IMR-90 (cell line): Measurements from ENCODE around the gene PON1. TPM values are rescaled to one million over a fixed set of nuclear protein-coding genes. Genes with fewer than 3 reads are reported as not detected.
A peak's percentile ranks its signal among the peaks of the same experiment; 100 is the strongest.

Source experiments
- ATAC-seq: fragments of 200-7000 bp; cut with Tn5 transposase; 2 replicates; pipeline ENCODE4 v1.9.1; 2020; ENCODE audit warnings: low read depth, mild to moderate bottlenecking, moderate library complexity
- BruUV-seq: library from RNA; stranded (reverse); fragments of 400-500 nt; replicated peaks from 2 replicates; lab custom pipeline; 2021; lab: Mats Ljungman, UMichigan
- CTCF ChIA-PET: fragments of 300-600 bp; formaldehyde crosslinking; extraction: SDS; loops from one replicate; lab custom pipeline; 2021; ENCODE audit warnings: antibody characterized with exemption; lab: Yijun Ruan, JAX
- POLR2A ChIA-PET: fragments of 300-600 bp; sonication (Branson Sonifier 250); formaldehyde crosslinking; loops from one replicate; lab custom pipeline; 2022; ENCODE audit warnings: antibody characterized with exemption; ENCODE audit not compliant: unreplicated experiment; lab: Charles Lee
- DNase-seq: peaks from one replicate; pipeline ENCODE4 v3.0.0; 2013
- H2AFZ ChIP-seq: replicated peaks from 2 replicates; pipeline ENCODE3; 2013; ENCODE audit warnings: low read length, mild to moderate bottlenecking; ENCODE audit not compliant: poor library complexity
- H2AK5ac ChIP-seq: 2 replicates; pipeline ENCODE4 v1.6.1; 2013; ENCODE audit warnings: low read depth, low read length, inconsistent platforms
- H2AK9ac ChIP-seq: replicated peaks from 2 replicates; pipeline ENCODE3; 2013; ENCODE audit warnings: mild to moderate bottlenecking, low read depth, low read length, moderate library complexity; ENCODE audit not compliant: poor library complexity
- H2BK120ac ChIP-seq: 2 replicates; pipeline ENCODE4 v1.6.1; 2013; ENCODE audit warnings: low read depth, low read length, inconsistent platforms
- H2BK15ac ChIP-seq: 3 replicates; pipeline ENCODE4 v1.6.1; 2013; ENCODE audit warnings: low read depth, low read length, inconsistent platforms
- H2BK20ac ChIP-seq: 2 replicates; pipeline ENCODE4 v1.6.1; 2013; ENCODE audit warnings: low read depth, mild to moderate bottlenecking, inconsistent platforms, low read length, moderate library complexity
- H2BK5ac ChIP-seq: 2 replicates; pipeline ENCODE4 v1.6.1; 2013; ENCODE audit warnings: mild to moderate bottlenecking, low read depth, low read length, inconsistent platforms; ENCODE audit not compliant: poor library complexity, severe bottlenecking
- H3K14ac ChIP-seq: replicated peaks from 2 replicates; pipeline ENCODE4 v1.6.1; 2013; ENCODE audit warnings: low read depth, low read length, inconsistent platforms
- H3K18ac ChIP-seq: 2 replicates; pipeline ENCODE4 v1.6.1; 2013; ENCODE audit warnings: low read depth, low read length, control low read depth
- H3K23ac ChIP-seq: 2 replicates; pipeline ENCODE4 v1.6.1; 2013; ENCODE audit warnings: low read depth, low read length, inconsistent platforms
- H3K27ac ChIP-seq: 2 replicates; pipeline ENCODE4 v1.5.1; 2013; ENCODE audit warnings: mild to moderate bottlenecking, control low read depth, low read length; ENCODE audit not compliant: insufficient read depth
- H3K27me3 ChIP-seq: 2 replicates; pipeline ENCODE4 v1.6.1; 2013; ENCODE audit warnings: low read length; ENCODE audit not compliant: control insufficient read depth, insufficient read depth
- H3K36me3 ChIP-seq: 2 replicates; pipeline ENCODE4 v1.6.1; 2013; ENCODE audit warnings: low read length, mixed read lengths; ENCODE audit not compliant: control insufficient read depth, insufficient read depth
- H3K4ac ChIP-seq: 2 replicates; pipeline ENCODE4 v1.6.1; 2013; ENCODE audit warnings: low read depth, low read length, inconsistent platforms
- H3K4me1 ChIP-seq: 2 replicates; pipeline ENCODE4 v1.6.1; 2013; ENCODE audit warnings: low read length, mixed read lengths; ENCODE audit not compliant: control insufficient read depth, insufficient read depth
- H3K4me2 ChIP-seq: 2 replicates; pipeline ENCODE4 v1.6.1; 2013; ENCODE audit warnings: low read depth, mild to moderate bottlenecking, control low read depth, low read length, moderate library complexity
- H3K4me3 ChIP-seq: 2 replicates; pipeline ENCODE4 v1.5.1; 2013; ENCODE audit warnings: low read depth, mild to moderate bottlenecking, control low read depth, low read length, moderate library complexity; ENCODE audit not compliant: insufficient read depth
- H3K56ac ChIP-seq: 2 replicates; pipeline ENCODE4 v1.6.1; 2013; ENCODE audit warnings: low read length, inconsistent platforms; ENCODE audit not compliant: insufficient read depth; ENCODE audit errors: extremely low read depth
- H3K79me1 ChIP-seq, 2 experiments: 2 replicates each; pipeline ENCODE4 v1.6.1; 2013; ENCODE audit warnings: low read length in 2 of 2, inconsistent platforms in 1 of 2, low read depth in 1 of 2
- H3K9ac ChIP-seq: 2 replicates; pipeline ENCODE4 v1.6.1; 2013; ENCODE audit warnings: low read depth, low read length, control low read depth
- H3K9me1 ChIP-seq: 2 replicates; pipeline ENCODE4 v1.6.1; 2013; ENCODE audit warnings: low read length, inconsistent platforms; ENCODE audit not compliant: insufficient read depth
- H3K9me3 ChIP-seq: 2 replicates; pipeline ENCODE4 v1.6.1; 2013; ENCODE audit warnings: low read length; ENCODE audit not compliant: control insufficient read depth, insufficient read depth
- H4K20me1 ChIP-seq: 2 replicates; pipeline ENCODE4 v1.6.1; 2013; ENCODE audit warnings: low read length, inconsistent platforms; ENCODE audit not compliant: insufficient read depth
- H4K5ac ChIP-seq: 2 replicates; pipeline ENCODE4 v1.6.1; 2013; ENCODE audit warnings: mild to moderate bottlenecking, low read depth, low read length, control low read depth
- H4K8ac ChIP-seq, 2 experiments: 2 replicates each; pipeline ENCODE4 v1.6.1; 2013; ENCODE audit warnings: low read depth in 2 of 2, low read length in 2 of 2, control low read depth in 1 of 2, inconsistent platforms in 1 of 2
- H4K91ac ChIP-seq: 2 replicates; pipeline ENCODE4 v1.6.1; 2013; ENCODE audit warnings: low read depth, low read length, inconsistent platforms; ENCODE audit not compliant: insufficient read depth
- CEBPB ChIP-seq: IDR thresholded peaks from 2 replicates; pipeline ENCODE4 v1.6.1; 2012; ENCODE audit warnings: low read depth, low read length, improper control_type of control experiment
- CHD1 ChIP-seq: IDR thresholded peaks from 2 replicates; pipeline ENCODE4 v1.6.1; 2012; ENCODE audit warnings: low read depth, low read length, improper control_type of control experiment
- dilution Hi-C: fragments of 300-500 bp; cut with HindIII; formaldehyde crosslinking; loops from one replicate; pipeline ENCODE4 v1.14.3; 2018; ENCODE audit warnings: low sequenced_read_pairs; ENCODE audit not compliant: unreplicated experiment
- in situ Hi-C: fragments of 300-500 bp; cut with MboI; formaldehyde crosslinking; loops from 3 replicates; pipeline ENCODE4 v1.14.3; 2019; ENCODE audit warnings: low sequenced_read_pairs, inconsistent platforms, mixed read lengths
- intact Hi-C: fragments of 100-400 bp; cut with micrococcal nuclease; formaldehyde crosslinking; loops from 2 replicates; pipeline ENCODE4 v1.10.0; 2022
- polyA plus RNA-seq, 3 experiments: library from polyadenylated mRNA; depleted of rRNA; stranded (reverse); fragments of >200 nt; gene quantifications; 2 replicates each; pipeline ENCODE4 v1.2.3, GENCODE V29; 2012; ENCODE audit warnings: low replicate concordance in 1 of 3
- total RNA-seq: library from RNA; depleted of rRNA; stranded (reverse); fragments of >200 nt; gene quantifications from 2 replicates; pipeline ENCODE4 v1.2.3, GENCODE V29; 2012

PON1 gene
- total and polyA plus RNA-seq, 2 of the 4 experiments (the other 2 are of a cell fraction): not detected

DNA sequence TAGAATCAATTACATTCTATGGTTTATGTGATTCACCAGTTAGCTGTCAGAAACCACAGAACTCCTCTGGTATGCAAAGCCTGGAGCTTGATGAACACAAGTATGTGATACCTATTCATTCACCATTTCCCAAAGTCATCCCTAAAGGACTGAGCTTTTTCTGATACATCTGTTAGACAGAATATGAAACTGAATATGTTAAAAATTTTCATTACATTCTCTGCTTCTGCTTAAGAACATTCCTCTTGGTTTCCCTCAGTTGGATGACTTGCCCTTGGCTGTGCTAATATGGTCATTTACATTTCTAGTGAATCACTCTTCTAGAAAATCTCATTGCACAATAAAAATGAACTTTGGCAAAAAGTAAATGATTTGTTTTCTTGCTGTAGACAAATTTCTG is 10.8 kb upstream of the PON1 start:
- intact Hi-C loops: no loop called here
- peak; percentile 27; the same call in 1 of the 2 replicates for ATAC-seq
- no peak overlapping the region for H2AK9ac ChIP-seq

More for the DNA sequence above, 10.8 kb upstream of the PON1 start:
- TF ChIP-seq CEBPB (peak; percentile 27; the same call in 1 of the 2 replicates), CHD1 (no peak)
- Histone ChIP-seq H3K9me3 (no peaks in the 10 kb centered on the region), H3K23ac (no peak overlapping the region), H3K4me1 (no peaks in the 10 kb centered on the region), H3K56ac (no peak overlapping the region), H3K14ac (no peak overlapping the region), H3K4ac (no peak overlapping the region), H3K4me2 (no peak overlapping the region), H2AK5ac (no peak overlapping the region), H2BK20ac (no peak overlapping the region), H3K27ac (no peak overlapping the region), H3K18ac (no peak overlapping the region), H2AFZ (no peak overlapping the region), H2BK5ac (no peak overlapping the region), H4K8ac (no peak overlapping the region), H3K36me3 (no peaks in the 10 kb centered on the region), H4K91ac (no peak overlapping the region), H3K4me3 (no peak overlapping the region), H2BK120ac (no peak overlapping the region), H3K79me1 (no peaks in the 10 kb centered on the region), H2BK15ac (no peak overlapping the region), H4K20me1 (no peaks in the 10 kb centered on the region), H4K5ac (no peak overlapping the region), H3K9me1 (no peaks in the 10 kb centered on the region), H3K9ac (no peak overlapping the region), H3K27me3 (no peaks in the 10 kb centered on the region)
- ChIA-PET POLR2A (no interaction called here), CTCF (interaction anchor here (0.6 to 1.0 kb wide), 2 partner anchors 40 to 142 kb away, joined by 3 to 7 read pairs; no protein-coding TSS in a partner anchor)
- peak; percentile 22 for DNase-seq
- dilution Hi-C loops (no loop called here), in situ Hi-C loops (no loop called here)
- no TSS peak for BruUV-seq
